Fibroblast of villous mesenchyme (primary cell): Measurements from ENCODE around the gene GLS. TPM values are rescaled to one million over a fixed set of nuclear protein-coding genes. Genes with fewer than 3 reads are reported as not detected.

Experiments used
- DNase-seq: peaks from one replicate; pipeline ENCODE4 v3.0.0-alpha.2; 2010; ENCODE audit warnings: low read depth
- H3K4me3 ChIP-seq: 2 replicates; pipeline ENCODE4 v1.5.1; 2011; ENCODE audit warnings: low read depth, mild to moderate bottlenecking, low read length
- total RNA-seq: library from RNA; depleted of rRNA; stranded (reverse); fragments of >200 nt; gene quantifications from 2 replicates; pipeline ENCODE4 v1.2.3, GENCODE V29; 2012
- TF ChIP-seq, protein P1 (sequence below): IDR thresholded peaks from 2 replicates; pipeline ENCODE4 v1.5.1; 2012; ENCODE audit warnings: low read depth, mild to moderate bottlenecking, low read length; ENCODE audit not compliant: insufficient read depth

Gene GLS
- total RNA-seq, 1 donor = 519 TPM

GRCh38 chr2:190891889-190892288 lies 11.3 kb downstream of the GLS start:
- no peak overlapping the region for H3K4me3 ChIP-seq
- TF ChIP-seq, protein P1, sequence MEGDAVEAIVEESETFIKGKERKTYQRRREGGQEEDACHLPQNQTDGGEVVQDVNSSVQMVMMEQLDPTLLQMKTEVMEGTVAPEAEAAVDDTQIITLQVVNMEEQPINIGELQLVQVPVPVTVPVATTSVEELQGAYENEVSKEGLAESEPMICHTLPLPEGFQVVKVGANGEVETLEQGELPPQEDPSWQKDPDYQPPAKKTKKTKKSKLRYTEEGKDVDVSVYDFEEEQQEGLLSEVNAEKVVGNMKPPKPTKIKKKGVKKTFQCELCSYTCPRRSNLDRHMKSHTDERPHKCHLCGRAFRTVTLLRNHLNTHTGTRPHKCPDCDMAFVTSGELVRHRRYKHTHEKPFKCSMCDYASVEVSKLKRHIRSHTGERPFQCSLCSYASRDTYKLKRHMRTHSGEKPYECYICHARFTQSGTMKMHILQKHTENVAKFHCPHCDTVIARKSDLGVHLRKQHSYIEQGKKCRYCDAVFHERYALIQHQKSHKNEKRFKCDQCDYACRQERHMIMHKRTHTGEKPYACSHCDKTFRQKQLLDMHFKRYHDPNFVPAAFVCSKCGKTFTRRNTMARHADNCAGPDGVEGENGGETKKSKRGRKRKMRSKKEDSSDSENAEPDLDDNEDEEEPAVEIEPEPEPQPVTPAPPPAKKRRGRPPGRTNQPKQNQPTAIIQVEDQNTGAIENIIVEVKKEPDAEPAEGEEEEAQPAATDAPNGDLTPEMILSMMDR = no peak
- no peak for DNase-seq

- H3K4me3 ChIP-seq = no peak overlapping the region
- TF ChIP-seq, protein P1 = no peak
- no peak for DNase-seq
Measured at GRCh38 chr2:190893157-190893556, 12.5 kb downstream of the GLS start.

- H3K4me3 ChIP-seq = no peak overlapping the region
- DNase-seq = peak; percentile 48
- TF ChIP-seq, protein P1 = no peak
Measured at GRCh38 chr2:190896477-190896876, 15.9 kb downstream of the GLS start.

- no peak for DNase-seq
- no peak overlapping the region for H3K4me3 ChIP-seq
- TF ChIP-seq, protein P1 = no peak
Measured at GRCh38 chr2:190903693-190904450, 23.3 kb downstream of the GLS start.

DNA sequence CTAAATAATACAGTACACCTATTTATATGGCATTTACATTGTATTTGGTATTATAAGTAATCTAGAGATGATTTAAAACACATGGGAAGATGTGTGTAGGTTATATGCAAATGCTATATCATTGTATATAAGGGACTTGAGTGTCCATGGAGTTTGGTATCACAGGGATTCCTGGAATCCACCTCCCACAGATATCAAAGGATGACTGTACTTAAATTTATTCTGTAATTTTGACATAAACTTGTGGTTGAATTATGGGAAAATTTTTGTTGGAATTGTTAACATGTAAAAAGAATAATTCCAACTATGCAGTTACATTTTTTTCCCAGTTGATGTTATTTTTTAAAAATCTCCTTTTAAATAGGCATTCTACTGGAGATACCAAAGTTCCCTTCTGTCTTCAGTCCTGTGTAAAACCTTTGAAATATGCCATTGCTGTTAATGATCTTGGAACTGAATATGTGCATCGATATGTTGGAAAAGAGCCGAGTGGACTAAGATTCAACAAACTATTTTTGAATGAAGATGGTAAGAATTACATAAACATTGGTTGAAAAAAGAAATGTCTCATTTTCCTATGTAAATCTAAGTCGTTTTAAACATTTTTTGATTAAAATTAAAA lies 24.1 kb downstream of the GLS start:
- DNase-seq = no peak
- TF ChIP-seq, protein P1 = no peak
- H3K4me3 ChIP-seq = no peak overlapping the region

DNA sequence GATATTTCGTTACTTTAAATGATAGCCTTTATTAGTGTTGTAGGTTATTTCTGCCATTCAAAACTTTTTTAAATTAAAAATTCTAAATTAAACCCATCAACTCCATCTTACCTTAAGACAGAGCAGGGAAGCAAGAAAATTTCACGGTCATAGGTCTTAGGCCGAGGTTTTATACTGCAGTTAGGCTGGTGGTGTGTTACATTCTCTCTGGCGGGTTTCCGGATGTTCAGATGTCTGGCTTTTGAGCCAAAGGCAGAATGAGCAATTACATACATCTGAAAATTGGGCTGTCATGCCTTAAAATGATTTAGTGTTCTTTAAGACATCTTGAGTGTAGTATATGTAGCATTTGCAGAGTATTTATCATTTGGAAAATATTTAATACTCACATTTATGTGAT lies 27.9 kb downstream of the GLS start:
- TF ChIP-seq, protein P1 = no peak
- H3K4me3 ChIP-seq = no peak overlapping the region
- DNase-seq = no peak
